GM13976 (cell line): ENCODE measurements around the gene ITCH.
"Not testable (repeated sequence)": the region's sequence is repeated elsewhere in the genome, so short reads cannot be mapped to it uniquely, and the experiment has no call there.

ENCODE experiments used
- DNase-seq: peaks from one replicate; pipeline ENCODE4 v3.0.0; 2012; ENCODE audit warnings: low spot score
- CTCF ChIP-seq: IDR thresholded peaks from 2 replicates; pipeline ENCODE4 v1.5.1; 2012; ENCODE audit warnings: borderline replicate concordance, mild to moderate bottlenecking; ENCODE audit not compliant: insufficient read depth; ENCODE audit errors: extremely low read depth, missing control alignments, control extremely low read depth
- in situ Hi-C: fragments of 300-500 bp; cut with MboI; formaldehyde crosslinking; loops from one replicate; pipeline ENCODE4 v1.12.0; 2022; ENCODE audit warnings: low sequenced_read_pairs, mixed read lengths, inconsistent platforms; ENCODE audit not compliant: unreplicated experiment

ITCH gene

GRCh38 chr20:34514897-34515483, 151.9 kb downstream of the ITCH start:
- in situ Hi-C loops, result loop anchor here (5.0 kb wide), 1 partner anchor 198 kb away; no protein-coding TSS in a partner anchor
- TF ChIP-seq CTCF, result no peak
- no peak for DNase-seq

- no peak for TF ChIP-seq CTCF
- peak; percentile 81 for DNase-seq
- in situ Hi-C loops, result loop anchor here (5.0 kb wide), 1 partner anchor 198 kb away; no protein-coding TSS in a partner anchor
Measured at GRCh38 chr20:34515484-34516246, 152.6 kb downstream of the ITCH start.

- no peak for TF ChIP-seq CTCF
- peak; percentile 93 for DNase-seq
- in situ Hi-C loops, result loop anchor here (5.0 kb wide), 1 partner anchor 199 kb away; no protein-coding TSS in a partner anchor
Measured at GRCh38 chr20:34516247-34517113, 153.4 kb downstream of the ITCH start, which contains the start of gene DYNLRB1. DYNLRB1 (plus strand) TSS chr20:34516422; CDS start chr20:34516459, 37 bp downstream.

- in situ Hi-C loops, result loop anchor here (5.0 kb wide), 1 partner anchor 200 kb away; no protein-coding TSS in a partner anchor
- DNase-seq, result no peak
- no peak for TF ChIP-seq CTCF
Measured at GRCh38 chr20:34517114-34517505, 154.0 kb downstream of the ITCH start.

- DNase-seq, result not testable (repeated sequence)
- in situ Hi-C loops, result loop anchor here (5.0 kb wide), 1 partner anchor 202 kb away; no protein-coding TSS in a partner anchor
Measured at GRCh38 chr20:34518863-34519262, 155.8 kb downstream of the ITCH start.

GRCh38 chr20:34519841-34520240, 156.8 kb downstream of the ITCH start:
- DNase-seq, result not testable (repeated sequence)
- in situ Hi-C loops, result loop anchor here (5.0 kb wide), 1 partner anchor 203 kb away; no protein-coding TSS in a partner anchor

- in situ Hi-C loops, result no loop called here
- TF ChIP-seq CTCF, result peak; percentile 39
- DNase-seq, result no peak
Measured at GRCh38 chr20:34522969-34523871, 160.1 kb downstream of the ITCH start.
